Stimulated activated CD8-positive, alpha-beta memory T cell treated with anti-CD3 and anti-CD28 coated beads, Interleukin-15, amount 100 ng/mL, for 4 hours (primary cell): Measurements from ENCODE around the gene NR2F6.

Experiments used
- DNase-seq, 2 donors: peaks; one replicate each; pipeline ENCODE4 v3.0.0-alpha.2; 2020; ENCODE audit warnings: low read depth in 2 of 2

The NR2F6 gene

DNA sequence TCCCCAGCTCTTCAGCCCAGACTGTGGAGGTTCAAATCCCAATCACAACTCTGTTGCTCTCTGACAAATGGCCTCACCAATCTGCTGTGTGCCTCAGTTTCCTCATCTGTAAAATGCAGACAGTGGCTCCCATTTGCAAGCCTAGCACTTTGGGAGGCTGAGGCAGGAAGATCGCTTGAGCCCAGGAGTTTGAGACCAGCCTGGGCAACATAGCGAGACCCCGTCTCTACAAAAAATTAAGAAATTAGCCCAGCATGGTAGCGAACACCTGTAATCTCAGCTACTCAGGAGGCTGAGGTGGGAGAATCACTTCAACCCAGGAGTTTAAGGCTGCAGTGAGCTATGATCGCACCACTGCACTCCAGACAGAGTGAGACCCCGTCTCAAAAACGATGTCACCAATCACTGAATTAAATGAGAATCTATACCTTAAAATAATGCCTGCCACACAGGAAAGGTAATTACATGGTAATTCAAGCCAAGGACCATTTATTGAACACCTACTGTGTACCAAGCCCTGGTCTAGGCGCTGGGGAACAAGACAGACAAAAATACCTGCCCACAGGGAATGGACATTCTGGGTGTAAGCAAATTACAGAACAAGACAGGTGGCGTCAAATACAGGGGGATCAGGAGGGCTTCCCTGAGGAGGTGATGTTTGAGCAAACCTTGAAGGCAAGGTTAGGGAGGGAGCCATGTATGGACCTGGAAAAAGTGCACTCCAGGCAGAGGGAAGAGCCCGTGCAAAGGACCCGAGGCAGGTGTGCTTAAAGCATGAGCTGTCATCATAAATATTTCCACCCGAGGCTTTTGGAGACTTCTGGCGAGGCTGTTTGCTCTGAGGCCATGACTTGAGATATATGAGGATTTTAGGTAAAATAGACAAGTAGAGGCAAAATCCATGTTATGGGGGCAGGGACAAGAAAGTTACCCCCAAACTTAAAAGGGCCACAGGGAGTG lies 7.7 kb downstream of the NR2F6 start:
- DNase-seq, result no peak

DNA sequence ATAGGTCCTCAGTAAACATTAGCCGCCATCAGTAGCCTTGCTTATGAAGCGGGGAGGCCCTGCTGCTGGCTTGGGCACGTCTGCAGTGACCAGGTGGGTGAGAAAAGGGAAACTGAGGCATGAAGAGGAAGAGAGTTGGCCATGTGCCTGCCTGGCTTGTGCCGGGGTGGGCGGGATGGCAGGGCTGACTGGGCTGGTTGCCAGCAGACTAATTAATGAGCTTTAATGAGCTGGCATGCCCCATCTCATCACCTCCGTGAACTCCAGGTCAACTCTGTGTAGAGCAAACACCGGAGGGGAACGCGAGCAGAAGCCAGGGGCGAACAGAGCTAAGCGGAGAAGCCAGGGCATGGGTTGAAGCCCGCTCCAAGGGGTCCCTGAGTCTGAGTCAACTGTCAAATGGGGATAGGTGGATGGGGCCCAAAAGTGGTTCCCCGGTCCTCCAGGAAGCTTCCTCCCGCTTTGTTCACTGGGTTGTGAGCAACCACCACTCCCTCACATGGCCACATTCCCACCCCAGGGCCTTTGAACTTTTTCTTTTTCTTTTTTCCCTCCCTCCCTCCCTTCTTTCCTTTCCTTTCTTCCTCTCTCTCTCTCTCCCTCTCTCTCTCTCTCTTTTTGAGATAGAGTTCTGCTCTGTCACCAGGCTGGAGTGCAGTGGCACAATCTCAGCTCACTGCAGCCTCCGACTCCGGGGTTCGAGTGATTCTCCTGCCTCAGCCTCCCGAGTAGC lies 8.7 kb downstream of the NR2F6 start:
- DNase-seq, result no peak

- no peak for DNase-seq
Observed at GRCh38 chr19:17235971-17236777, 9.5 kb downstream of the NR2F6 start.

DNA sequence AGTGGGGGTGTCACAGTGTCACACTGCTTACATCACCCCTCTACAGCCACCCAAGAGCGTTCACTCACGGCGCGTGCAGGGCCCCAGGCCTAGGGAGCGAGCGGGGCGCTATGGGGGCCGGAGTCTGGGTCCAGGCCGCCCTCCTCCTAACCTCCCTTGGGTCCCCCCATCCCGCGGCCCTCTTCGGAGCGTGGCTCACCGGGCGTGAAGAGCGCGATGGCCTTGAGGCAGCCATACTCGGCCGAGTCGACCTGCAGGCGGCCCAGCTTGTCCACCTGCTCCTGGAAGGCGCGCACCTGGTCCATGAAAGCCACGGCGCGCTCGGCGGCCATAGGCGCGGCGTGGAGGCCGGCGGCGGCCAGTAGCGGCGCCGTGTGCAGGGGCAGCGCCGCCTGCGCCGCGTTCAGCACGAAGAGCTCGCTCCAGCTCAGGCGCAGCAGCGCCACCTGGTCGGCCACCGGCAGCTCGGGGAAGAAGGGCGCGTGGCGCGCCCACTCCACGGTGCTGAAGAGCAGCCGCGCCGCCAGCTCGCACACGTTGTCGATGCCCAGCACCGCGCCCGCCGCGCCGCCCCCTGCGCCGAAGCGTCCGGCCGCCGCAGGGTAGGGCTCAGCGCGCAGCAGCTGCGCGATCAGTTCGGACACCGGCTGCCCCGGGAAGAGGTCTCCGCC lies 10.3 kb downstream of the NR2F6 start:
- peak; percentile 39 to 53 for DNase-seq

- DNase-seq, result peak in 1 of 2 donors; percentile 37
Observed at GRCh38 chr19:17234911-17235299, 10.8 kb downstream of the NR2F6 start.

DNA sequence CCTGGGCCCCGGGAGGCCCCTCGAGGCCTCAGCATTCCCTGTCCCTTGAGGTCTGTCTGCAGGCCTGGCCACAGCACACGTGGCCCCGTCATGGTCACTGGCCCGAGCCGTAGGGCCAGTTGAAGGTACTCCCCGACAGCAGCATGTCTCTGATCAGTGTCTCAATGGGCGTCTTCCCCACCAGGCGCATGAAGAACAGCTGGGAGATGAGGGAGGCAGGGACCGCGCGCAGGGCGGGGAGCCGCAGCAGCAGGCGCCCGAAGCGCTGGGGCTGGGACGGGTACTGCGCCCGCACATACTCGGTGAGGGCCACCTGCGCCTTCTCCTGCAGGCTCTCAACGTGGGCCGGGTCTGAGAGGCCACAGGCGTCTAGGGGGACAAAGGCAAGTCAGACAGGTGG lies 13.5 kb downstream of the NR2F6 start:
- DNase-seq, result no peak

GRCh38 chr19:17229890-17230289 lies 15.8 kb downstream of the NR2F6 start:
- DNase-seq, result no peak

DNA sequence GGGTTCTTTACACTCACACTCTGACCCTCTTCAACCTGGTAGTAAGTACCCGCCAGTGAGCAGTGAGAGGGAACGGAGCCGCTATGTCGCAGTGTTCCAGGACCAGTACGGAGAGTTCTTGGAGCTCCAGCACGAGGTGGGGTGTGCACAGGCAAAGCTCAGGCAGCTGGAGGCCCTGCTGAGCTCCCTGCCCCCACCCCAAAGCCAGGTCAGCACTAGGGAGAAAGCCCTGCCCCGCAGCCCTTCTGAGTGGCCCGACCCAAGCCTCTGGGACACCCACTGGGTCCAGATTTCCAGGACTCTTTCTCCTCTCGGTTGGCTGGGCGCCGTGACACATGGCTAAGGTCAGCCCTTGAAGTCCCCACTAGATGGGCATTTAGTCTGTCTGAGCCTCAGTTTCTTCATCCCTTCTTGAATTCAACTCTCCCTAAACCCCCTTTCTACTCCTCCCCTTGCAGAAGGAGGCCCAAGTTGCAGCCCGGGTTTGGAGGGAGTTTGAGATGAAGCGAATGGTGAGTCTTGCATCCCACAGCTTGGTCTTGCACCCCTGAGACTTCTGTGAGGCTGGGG lies 17.8 kb downstream of the NR2F6 start:
- DNase-seq, result no peak

GRCh38 chr19:17226002-17226933 lies 19.5 kb downstream of the NR2F6 start, which contains the start of gene OCEL1:
OCEL1 (plus strand) TSS chr19:17226226; CDS start chr19:17226248, 22 bp downstream.
- DNase-seq, result peak; percentile 94 to 95

GRCh38 chr19:17225053-17225452 lies 20.7 kb downstream of the NR2F6 start:
- no peak for DNase-seq

DNA sequence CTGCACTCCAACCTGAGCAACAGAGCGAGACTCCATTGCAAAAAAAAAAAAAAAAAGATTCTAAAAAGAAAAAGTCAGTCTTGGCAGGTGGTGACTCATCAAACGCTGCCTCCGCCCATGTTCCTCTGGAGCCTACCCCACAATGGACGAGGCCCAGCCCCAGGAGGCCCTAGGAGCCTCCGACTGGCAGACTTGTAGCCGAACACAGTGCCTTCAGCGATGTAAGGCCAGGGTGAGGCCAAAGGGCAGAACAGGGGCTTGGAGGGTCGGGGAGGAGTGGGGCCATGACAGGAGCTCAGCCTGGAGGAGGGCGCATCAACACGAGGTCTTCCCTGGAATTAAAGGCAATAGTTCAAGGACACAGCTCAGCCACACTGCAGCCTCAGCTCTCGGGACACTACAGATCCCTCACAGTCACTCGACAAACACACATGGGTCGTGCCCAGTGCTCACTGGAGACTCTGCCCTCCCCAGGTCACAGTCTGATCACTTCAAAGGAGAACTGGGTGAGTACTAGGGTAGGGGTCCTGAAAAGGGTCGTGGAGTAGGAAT lies 25.4 kb downstream of the NR2F6 start:
- no peak for DNase-seq

DNA sequence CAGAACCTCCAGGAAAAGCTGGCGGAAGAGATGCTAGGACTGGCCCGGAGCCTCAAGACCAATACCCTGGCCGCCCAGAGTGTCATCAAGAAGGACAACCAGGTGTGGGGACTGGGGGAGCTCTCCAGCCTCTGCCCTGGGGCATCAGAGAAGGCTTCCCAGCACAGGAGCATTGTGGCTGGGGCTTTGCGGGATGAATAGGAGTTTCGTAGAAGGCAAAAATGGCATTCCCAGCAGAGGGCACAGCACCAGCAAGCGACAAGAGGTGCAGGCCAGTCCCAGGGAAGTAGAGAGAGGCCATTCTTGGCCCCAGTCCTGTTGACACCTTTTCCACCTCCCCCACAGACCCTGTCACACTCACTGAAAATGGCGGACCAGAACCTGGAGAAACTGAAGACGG lies 26.4 kb downstream of the NR2F6 start:
- no peak for DNase-seq

DNA sequence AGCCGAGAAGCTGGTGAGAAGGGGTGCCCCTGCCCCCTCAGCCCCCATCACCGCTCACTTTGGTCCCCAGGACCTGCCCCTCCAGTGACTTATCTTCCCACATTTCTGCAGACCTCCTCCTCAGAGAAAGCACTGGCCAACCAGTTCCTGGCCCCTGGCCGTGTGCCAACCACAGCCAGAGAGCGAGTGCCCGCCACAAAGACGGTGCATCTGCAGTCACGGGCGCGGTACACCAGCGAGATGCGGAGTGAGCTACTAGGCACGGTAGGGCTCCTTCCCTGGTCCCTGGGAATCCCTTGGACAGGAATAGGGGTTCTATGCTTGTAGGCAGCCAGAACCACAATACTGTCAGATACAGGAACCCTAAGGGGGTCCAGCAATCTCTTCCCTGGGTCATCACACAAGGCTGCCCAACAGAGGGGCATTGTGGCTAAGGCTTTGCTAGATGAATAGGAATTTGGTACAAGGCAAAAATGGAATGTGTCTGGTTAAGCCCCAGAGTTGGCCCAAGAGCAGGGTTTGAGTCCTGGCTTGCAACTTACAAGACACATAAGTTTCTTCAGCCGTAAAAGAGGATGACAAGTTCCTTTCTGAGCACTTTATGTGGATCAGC lies 29.6 kb downstream of the NR2F6 start:
- DNase-seq, result no peak

DNA sequence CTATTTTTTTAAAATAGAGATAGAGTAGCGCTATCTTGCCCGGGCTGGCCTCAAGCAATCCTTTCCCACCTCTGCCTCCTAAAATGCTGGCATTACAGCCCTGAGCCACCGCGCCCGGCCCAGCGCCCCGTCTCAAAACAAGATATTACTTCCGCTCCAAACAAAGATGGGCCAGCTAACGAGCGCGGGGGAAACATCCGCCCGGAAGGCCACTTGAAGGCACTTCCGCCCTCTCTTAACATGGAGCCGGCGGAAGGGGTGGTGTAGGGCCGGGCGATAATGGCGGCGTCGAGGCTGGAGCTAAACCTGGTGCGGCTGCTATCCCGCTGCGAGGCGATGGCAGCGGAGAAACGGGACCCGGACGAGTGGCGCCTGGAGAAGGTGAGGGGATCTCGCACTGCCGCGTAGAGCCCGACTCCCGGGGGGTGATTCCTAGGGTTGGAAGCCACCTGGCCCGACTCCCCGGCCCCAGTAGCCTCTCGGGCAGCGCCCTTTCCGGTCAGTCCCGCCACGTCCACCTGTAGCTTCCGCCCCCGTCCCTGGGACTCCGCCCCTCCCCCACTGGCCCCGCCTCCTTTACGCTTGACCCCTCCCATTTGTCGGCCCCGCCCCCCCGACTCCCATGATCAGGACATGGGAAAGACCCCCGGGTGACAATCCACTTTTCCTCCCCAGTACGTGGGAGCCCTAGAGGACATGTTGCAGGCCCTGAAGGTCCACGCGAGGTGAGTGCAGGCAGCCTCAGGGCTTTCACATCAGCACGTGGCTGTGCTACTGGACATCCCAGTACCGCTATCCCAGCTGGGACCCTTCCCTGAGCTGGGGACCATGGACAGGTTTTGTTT lies 30.4 kb downstream of the NR2F6 start, which contains the start of gene USE1:
TSS of gene USE1 (plus strand) at position 231 of the 845 bp plus-strand sequence. CDS start at position 280, 49 bp downstream.
- peak; percentile 69 to 70 for DNase-seq

- no peak for DNase-seq
Observed at GRCh38 chr19:17214508-17215126, 31.1 kb downstream of the NR2F6 start.

DNA sequence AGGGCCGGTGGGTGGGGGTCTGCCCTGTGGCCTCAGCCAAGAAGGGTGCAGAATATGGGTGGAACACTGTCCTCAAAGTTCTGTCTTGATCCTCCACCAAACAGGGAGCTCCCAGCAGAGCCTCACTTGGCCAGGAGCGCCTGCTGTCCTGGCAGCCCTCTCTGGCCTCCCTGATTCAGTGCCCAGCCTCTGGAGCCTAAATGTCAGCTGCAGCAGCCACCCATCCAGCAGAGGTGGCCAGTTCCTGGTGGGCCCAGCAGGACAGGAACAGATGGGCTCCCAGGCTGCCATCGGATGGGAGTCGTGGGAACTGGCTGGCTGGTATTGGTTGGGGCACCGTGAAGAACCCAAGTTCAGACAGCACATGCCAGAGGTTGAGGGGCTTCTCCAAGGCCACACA lies 32.4 kb downstream of the NR2F6 start:
- DNase-seq, result no peak
